K562 (cell line): ENCODE results near the gene TAF12. TPM values are rescaled to one million over a fixed set of nuclear protein-coding genes. Genes with fewer than 3 reads are reported as not detected.

Experiments used
- ATAC-seq: fragments of 200-7000 bp; cut with Tn5 transposase; 3 replicates; pipeline ENCODE4 v1.9.1; 2020; ENCODE audit warnings: moderate library complexity
- BruUV-seq: library from RNA; stranded (reverse); fragments of 400-500 nt; replicated peaks from 2 replicates; lab custom pipeline; 2021; lab: Mats Ljungman, UMichigan
- CTCF ChIA-PET: fragments of 300-600 bp; formaldehyde crosslinking; extraction: SDS; loops from one replicate; lab custom pipeline; 2021; ENCODE audit warnings: low intra/inter-chr PET ratio; lab: Yijun Ruan, JAX
- POLR2A ChIA-PET: fragments of 300-600, 350-650 bp; sonication (Branson Sonifier 250); formaldehyde crosslinking; extraction: SDS; loops from one replicate; lab custom pipeline; 2021; ENCODE audit warnings: antibody characterized with exemption, inconsistent platforms; lab: Yijun Ruan, JAX
- DNase-seq, 4 experiments: peaks; one replicate each; pipeline versions ENCODE4 v3.0.0 to v3.0.0-alpha.2; 2011 to 2018; ENCODE audit warnings: low spot score in 3 of 4, mixed read lengths in 3 of 4; ENCODE audit errors: extremely low read depth in 1 of 4
- FAIRE-seq: peaks from 2 replicates; lab custom pipeline; 2011; peaks lifted over from hg19 to GRCh38; lab: Jason Lieb, UNC
- H2AFZ ChIP-seq: 2 replicates; pipeline ENCODE4 v1.6.0; 2011; ENCODE audit warnings: low read depth, low read length, control low read depth, inconsistent platforms
- H3K27ac ChIP-seq: fragments of 200-600 bp; 3 replicates; pipeline ENCODE4 v1.8.0; 2011; ENCODE audit warnings: low read depth, mild to moderate bottlenecking, control low read depth, inconsistent platforms, low read length, moderate library complexity, mixed read lengths; ENCODE audit errors: extremely low read depth
- H3K27me3 ChIP-seq, 2 experiments: fragments of 300-600 bp in 1 of 2; 2 replicates in 1 of 2; 3 replicates in 1 of 2; pipeline versions ENCODE4 v1.6.0 to v1.8.0; 2011; ENCODE audit warnings: inconsistent platforms in 2 of 2, low read length in 2 of 2, mild to moderate bottlenecking in 1 of 2, mixed read lengths in 1 of 2, moderate library complexity in 1 of 2; ENCODE audit not compliant: control insufficient read depth in 2 of 2, insufficient read depth in 2 of 2
- H3K36me3 ChIP-seq: fragments of 300-600 bp; 3 replicates; pipeline ENCODE4 v1.8.0; 2011; ENCODE audit warnings: mild to moderate bottlenecking, low read length, inconsistent platforms; ENCODE audit not compliant: control insufficient read depth, insufficient read depth
- H3K4me1 ChIP-seq, 2 experiments: fragments of 200-600 bp in 1 of 2; replicated peaks in 1 of 2; 2 replicates in 1 of 2; 3 replicates in 1 of 2; pipeline versions ENCODE4 v1.5.1 to v1.8.0; 2011; ENCODE audit warnings: inconsistent platforms in 2 of 2, low read length in 2 of 2, mild to moderate bottlenecking in 1 of 2, mixed read lengths in 1 of 2, moderate library complexity in 1 of 2; ENCODE audit not compliant: control insufficient read depth in 2 of 2, insufficient read depth in 2 of 2
- H3K4me2 ChIP-seq: 2 replicates; pipeline ENCODE4 v1.6.1; 2011; ENCODE audit warnings: low read length, control low read depth, inconsistent platforms, mixed read lengths; ENCODE audit not compliant: insufficient read depth
- H3K4me3 ChIP-seq: fragments of 200-600 bp; sonication (generic), shearing (Covaris generic); 2 replicates; pipeline ENCODE4 v1.5.1; 2016; ENCODE audit warnings: control low read depth, inconsistent platforms
- H3K79me2 ChIP-seq: fragments of 200-600 bp; 3 replicates; pipeline ENCODE4 v1.8.0; 2011; ENCODE audit warnings: low read length, inconsistent platforms; ENCODE audit not compliant: control insufficient read depth, insufficient read depth
- H3K9ac ChIP-seq, 2 experiments: 2 replicates each; pipeline versions ENCODE4 v1.6.0 to v1.6.1; 2011; ENCODE audit warnings: low read depth in 2 of 2, low read length in 2 of 2, control low read depth in 1 of 2, inconsistent platforms in 1 of 2, mild to moderate bottlenecking in 1 of 2, mixed read lengths in 1 of 2; ENCODE audit not compliant: insufficient read depth in 1 of 2
- H3K9me1 ChIP-seq: one replicate; pipeline ENCODE4 v1.6.0; 2011; ENCODE audit warnings: inconsistent platforms, mild to moderate bottlenecking, low read length, moderate library complexity; ENCODE audit not compliant: control insufficient read depth, insufficient read depth
- H3K9me3 ChIP-seq: replicated peaks from 2 replicates; pipeline ENCODE4 v1.5.1; 2011; ENCODE audit warnings: low read depth, low read length, inconsistent platforms; ENCODE audit not compliant: control insufficient read depth, insufficient read depth
- H4K20me1 ChIP-seq: replicated peaks from 2 replicates; pipeline ENCODE4 v1.6.1; 2011; ENCODE audit warnings: low read length, inconsistent platforms, mixed read lengths; ENCODE audit not compliant: control insufficient read depth, insufficient read depth
- ARID4B ChIP-seq: sonication (generic); formaldehyde crosslinking; IDR thresholded peaks from 2 replicates; pipeline ENCODE4 v1.8.0; 2022; ENCODE audit warnings: mild to moderate bottlenecking, missing genetic modification reagents
- BRD9 ChIP-seq: fragments of 450-650 bp; IDR thresholded peaks from 2 replicates; pipeline ENCODE4 v1.6.1; 2018; ENCODE audit warnings: low read depth; ENCODE audit not compliant: partially characterized antibody
- CEBPB ChIP-seq: fragments of 450-650 bp; IDR thresholded peaks from 2 replicates; pipeline ENCODE4 v1.6.1; 2016; ENCODE audit warnings: missing genetic modification characterization, missing compliant biosample characterization
- ESRRA ChIP-seq: fragments of 450-650 bp; IDR thresholded peaks from 2 replicates; pipeline ENCODE4 v1.6.1; 2014; ENCODE audit warnings: low read depth, mild to moderate bottlenecking, moderate library complexity, borderline replicate concordance
- ETV1 ChIP-seq: fragments of 450-650 bp; conservative IDR thresholded peaks from 2 replicates; pipeline ENCODE4 v1.6.1; 2016; ENCODE audit warnings: missing genetic modification characterization, control low read depth, low read depth, missing compliant biosample characterization
- KLF10 ChIP-seq: fragments of 250-450 bp; sonication (Bioruptor Pico); IDR thresholded peaks from 2 replicates; pipeline ENCODE4 v1.6.1; 2021; ENCODE audit warnings: matching md5 sums
- NONO ChIP-seq, 2 experiments: fragments of 200-400 bp in 1 of 2; fragments of 450-650 bp in 1 of 2; formaldehyde crosslinking in 1 of 2; IDR thresholded peaks; 2 replicates each; pipeline ENCODE4 v1.6.1; 2017; ENCODE audit warnings: low read depth in 2 of 2, mild to moderate bottlenecking in 2 of 2, moderate library complexity in 2 of 2, low read length in 1 of 2
- PURB ChIP-seq: sonication (generic); formaldehyde crosslinking; IDR thresholded peaks from 2 replicates; pipeline ENCODE4 v1.9.0; 2021; ENCODE audit warnings: low read depth, mild to moderate bottlenecking, missing genetic modification reagents
- SRSF3 ChIP-seq: fragments of 200-400 bp; formaldehyde crosslinking; IDR thresholded peaks from 2 replicates; pipeline ENCODE4 v1.6.1; 2016; ENCODE audit warnings: mild to moderate bottlenecking, low read length, moderate library complexity; ENCODE audit not compliant: insufficient read depth
- TEAD1 ChIP-seq, 2 experiments: fragments of 450-650 bp in 1 of 2; sonication (generic) in 1 of 2; formaldehyde crosslinking; IDR thresholded peaks; 2 replicates each; pipeline versions ENCODE4 v1.4.0 to v1.8.0; 2020 to 2022; ENCODE audit warnings: mild to moderate bottlenecking in 2 of 2, missing genetic modification reagents in 1 of 2
- TEAD2 ChIP-seq: fragments of 450-650 bp; IDR thresholded peaks from 2 replicates; pipeline ENCODE4 v1.6.1; 2016; ENCODE audit warnings: missing genetic modification characterization, control low read depth, missing compliant biosample characterization
- ZNF511 ChIP-seq: sonication (generic); formaldehyde crosslinking; IDR thresholded peaks from 2 replicates; pipeline ENCODE4 v1.8.0; 2022; ENCODE audit warnings: mild to moderate bottlenecking, missing genetic modification reagents
- ZNF707 ChIP-seq: fragments of 250-450 bp; sonication (Bioruptor Pico); conservative IDR thresholded peaks from 2 replicates; pipeline ENCODE4 v1.8.0; 2022; ENCODE audit warnings: inconsistent platforms, mild to moderate bottlenecking, moderate library complexity
- WGBS: fragments of 100-300 bp; shearing (Covaris generic); methylation state at CpG from one replicate; pipeline ENCODE4 v1.1.6; 2016; ENCODE audit warnings: low coverage, mixed read lengths; ENCODE audit not compliant: insufficient coverage; ENCODE audit errors: missing lambda C conversion rate; 5-methylcytosine and 5-hydroxymethylcytosine counted together
- in situ Hi-C: fragments of 300-500 bp; cut with MboI; formaldehyde crosslinking; loops from 4 replicates; pipeline ENCODE4 v1.15.0; 2018; ENCODE audit warnings: inconsistent platforms, mixed read lengths
- intact Hi-C: fragments of 100-400 bp; cut with micrococcal nuclease; formaldehyde crosslinking; loops from 2 replicates; pipeline ENCODE4 v1.14.2; 2022
- polyA plus RNA-seq, 8 experiments: library from polyadenylated mRNA; depleted of rRNA in 4 of 8; stranded (reverse) in 5 of 8; unstranded in 3 of 8; fragments of >200 nt; fragmentation: Nextera tagmentation in 2 of 8; fragmentation: Illumina TruSeq in 1 of 8; extraction: Ambion mirVana in 2 of 8; extraction: Trizol in 1 of 8; gene quantifications; 2 replicates each; pipeline versions ENCODE4 v1.2.1 to v1.2.3, GENCODE V29; 2011 to 2014; ENCODE audit warnings: inconsistent platforms in 1 of 8, missing spikeins in 1 of 8
- total RNA-seq, 7 experiments: library from RNA; depleted of rRNA in 6 of 7; stranded (reverse); fragments of >200 nt in 6 of 7; fragmentation: Illumina TruSeq in 2 of 7; extraction: Trizol in 2 of 7; gene quantifications; 2 replicates each; pipeline versions ENCODE4 v1.2.1 to v1.2.3, GENCODE V29; 2011 to 2021; ENCODE audit warnings: low replicate concordance in 1 of 7
- TF ChIP-seq, protein P1 (sequence below): fragments of 450-650 bp; formaldehyde crosslinking; IDR thresholded peaks from 2 replicates; pipeline ENCODE4 v1.4.0; 2022; ENCODE audit warnings: missing genetic modification characterization

Gene TAF12
- total and polyA plus RNA-seq, 9 of the 15 experiments (the other 6 are each of a cell fraction or from before 2014, with no cell fraction given), result 31.6 to 89.0 (median 50.5) TPM

DNA sequence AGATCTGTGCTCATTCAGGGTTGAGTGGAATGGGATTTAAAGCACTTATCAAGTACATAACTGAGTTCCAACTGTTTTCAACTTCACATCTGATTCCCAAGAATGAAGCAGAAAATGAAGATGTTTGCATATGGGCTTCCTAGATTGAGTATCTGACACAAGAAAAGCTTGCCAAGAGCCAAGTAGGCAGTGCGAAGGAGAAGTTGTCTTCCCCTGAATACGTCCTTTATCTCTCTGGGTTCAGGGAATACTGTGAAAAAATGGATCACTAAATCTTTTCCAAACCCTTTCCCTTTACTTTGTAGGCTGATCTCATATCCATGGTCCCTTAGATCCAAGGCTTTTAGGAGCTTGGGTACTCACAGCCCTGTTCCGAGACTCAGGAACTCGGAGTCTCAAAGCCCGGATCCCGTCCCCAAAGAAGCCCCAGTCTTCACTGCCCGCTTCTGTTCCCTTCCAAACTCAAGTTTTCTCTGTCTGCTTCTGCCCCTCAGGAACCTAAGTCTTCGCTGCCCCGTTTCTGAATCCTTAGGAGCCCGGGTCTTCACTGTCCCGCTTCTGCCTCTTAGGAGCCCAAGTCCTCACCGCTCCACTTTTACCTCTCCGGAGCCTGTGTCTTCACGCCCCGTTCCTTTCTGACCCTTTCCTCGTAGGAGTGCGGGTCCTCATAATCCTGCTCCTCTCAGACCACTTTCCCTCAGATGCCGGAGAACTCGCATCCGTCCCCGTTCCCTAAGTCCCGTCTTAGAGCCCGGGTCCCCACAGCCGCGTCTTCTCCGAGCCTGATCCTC, 616 bp downstream of the TAF12 start:
- WGBS, result 1% methylated on average over 26 of the region's 26 CpGs
- in situ Hi-C loops (no loop called here), intact Hi-C loops (loop anchor here (1.0 to 10.0 kb wide), 3 partner anchors 60 to 543 kb away; partner anchors contain the start of genes ATP5IF1, DNAJC8 and SRSF4)
- Histone ChIP-seq H3K9ac (peak overlapping the region; percentile 95 to 96), H3K9me3 (no peaks in the 10 kb centered on the region), H3K27ac (peak overlapping the region; percentile 95), H3K4me1 (peaks cover 28 to 37% of the 10 kb centered on the region in 2 experiments; a peak in 4 of 5 replicates), H3K36me3 (peaks cover 15% of the 10 kb centered on the region), H4K20me1 (no peaks in the 10 kb centered on the region), H3K27me3 (no peaks in the 10 kb centered on the region), H3K4me2 (peak overlapping the region; percentile 94), H3K79me2 (peaks cover 56% of the 10 kb centered on the region), H3K4me3 (peak overlapping the region; percentile 79), H3K9me1 (no peaks in the 10 kb centered on the region), H2AFZ (peak overlapping the region; percentile 91)
- peak; percentile 38 for ATAC-seq
- ChIA-PET CTCF (interaction anchor here (1.3 kb wide), 1 partner anchor 114 kb away, joined by 8 read pairs; no protein-coding TSS in a partner anchor), POLR2A (interaction anchor here (0.6 to 5.8 kb wide), 29 partner anchors 11 to 1229 kb away, joined by 3 to 66 read pairs (median 4); partner anchors contain the start of genes GMEB1 and YTHDF2)
- DNase-seq, result peak in 2 of 4 experiments; percentile 42 to 51
- BruUV-seq, result TSS peak; percentile 68
- FAIRE-seq, result peak; percentile 35
- TF ChIP-seq ZNF511 (CRISPR knock-in tag) (no peak), KLF10 (no peak), BRD9 (peak; percentile 68), SRSF3 (no peak), ARID4B (no peak), CEBPB (tag) (no peak), ESRRA (no peak), ZNF707 (CRISPR knock-in tag) (no peak), ETV1 (tag) (no peak), TEAD1 (CRISPR knock-in tag; IDR thresholded peaks at IDR 0.05) (no peak), TEAD2 (tag) (no peak), NONO (IDR thresholded peaks at IDR 0.05; ENCODE audit: low read depth in 2 of 2, low read length in 1 of 2) (0 out of 4 replicates have a peak, but pooled peaks of 1 of the 2 experiments have one; percentile 29), PURB (no peak)
- TF ChIP-seq, protein P1, sequence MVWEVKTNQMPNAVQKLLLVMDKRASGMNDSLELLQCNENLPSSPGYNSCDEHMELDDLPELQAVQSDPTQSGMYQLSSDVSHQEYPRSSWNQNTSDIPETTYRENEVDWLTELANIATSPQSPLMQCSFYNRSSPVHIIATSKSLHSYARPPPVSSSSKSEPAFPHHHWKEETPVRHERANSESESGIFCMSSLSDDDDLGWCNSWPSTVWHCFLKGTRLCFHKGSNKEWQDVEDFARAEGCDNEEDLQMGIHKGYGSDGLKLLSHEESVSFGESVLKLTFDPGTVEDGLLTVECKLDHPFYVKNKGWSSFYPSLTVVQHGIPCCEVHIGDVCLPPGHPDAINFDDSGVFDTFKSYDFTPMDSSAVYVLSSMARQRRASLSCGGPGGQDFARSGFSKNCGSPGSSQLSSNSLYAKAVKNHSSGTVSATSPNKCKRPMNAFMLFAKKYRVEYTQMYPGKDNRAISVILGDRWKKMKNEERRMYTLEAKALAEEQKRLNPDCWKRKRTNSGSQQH (CRISPR knock-in tag), result 0 out of 2 replicates have a peak, but pooled peaks have one; percentile 6
